HepG2 (cell line): Measurements from ENCODE around the gene NFIC. TPM values are rescaled to one million over a fixed set of nuclear protein-coding genes. Genes with fewer than 3 reads are reported as not detected.
A peak's percentile ranks its signal among the peaks of the same experiment; 100 is the strongest.

ENCODE experiments used
- ASH2L ChIP-seq: fragments of 300-600, 200-600 bp; sonication (generic); IDR thresholded peaks from 2 replicates; pipeline ENCODE4 v1.7.0; 2017; ENCODE audit warnings: low read depth, mild to moderate bottlenecking, moderate library complexity, mixed read lengths, low read length; ENCODE audit not compliant: insufficient read length
- MYC ChIP-seq: sonication (generic); formaldehyde crosslinking; IDR thresholded peaks from 2 replicates; pipeline ENCODE4 v1.9.0; 2021; ENCODE audit warnings: missing genetic modification reagents, borderline replicate concordance
- NCOA5 ChIP-seq: sonication (generic); formaldehyde crosslinking; IDR thresholded peaks from 2 replicates; pipeline ENCODE4 v1.4.0; 2020; ENCODE audit warnings: missing genetic modification reagents
- RNF2 ChIP-seq: fragments of 450-650 bp; conservative IDR thresholded peaks from 2 replicates; pipeline ENCODE4 v1.6.1; 2016; ENCODE audit warnings: low read depth
- SIN3A ChIP-seq: IDR thresholded peaks from 2 replicates; pipeline ENCODE4 v1.6.1; 2011; ENCODE audit warnings: low read depth, mild to moderate bottlenecking, control low read depth, low read length, borderline replicate concordance
- ZBTB10 ChIP-seq: sonication (generic); formaldehyde crosslinking; IDR thresholded peaks from 2 replicates; pipeline ENCODE4 v1.4.0; 2020; ENCODE audit warnings: missing genetic modification reagents, borderline replicate concordance
- ZBTB39 ChIP-seq: sonication (generic); formaldehyde crosslinking; IDR thresholded peaks from 2 replicates; pipeline ENCODE4 v1.5.0; 2020; ENCODE audit warnings: missing genetic modification reagents
- ZBTB7B ChIP-seq: sonication (generic); formaldehyde crosslinking; IDR thresholded peaks from 2 replicates; pipeline ENCODE4 v1.4.0; 2020; ENCODE audit warnings: missing genetic modification reagents
- ZFP36 ChIP-seq: fragments of 150-350 bp; IDR thresholded peaks from 2 replicates; pipeline ENCODE4 v1.6.1; 2018; ENCODE audit warnings: borderline replicate concordance, low read length, low read depth; ENCODE audit not compliant: partially characterized antibody
- ZIK1 ChIP-seq: sonication (generic); formaldehyde crosslinking; IDR thresholded peaks from 2 replicates; pipeline ENCODE4 v1.5.0; 2020; ENCODE audit warnings: mild to moderate bottlenecking, low read depth, missing genetic modification reagents, borderline replicate concordance
- ZNF263 ChIP-seq: sonication (generic); formaldehyde crosslinking; IDR thresholded peaks from 2 replicates; pipeline ENCODE4 v1.4.0; 2020; ENCODE audit warnings: missing genetic modification reagents
- ZNF646 ChIP-seq: sonication (generic); formaldehyde crosslinking; IDR thresholded peaks from 2 replicates; pipeline ENCODE4 v1.9.0; 2021; ENCODE audit warnings: mild to moderate bottlenecking, missing genetic modification reagents
- ZNF672 ChIP-seq: sonication (generic); formaldehyde crosslinking; IDR thresholded peaks from 2 replicates; pipeline ENCODE4 v1.8.1; 2022; ENCODE audit warnings: missing genetic modification reagents
- ZNF766 ChIP-seq: sonication (generic); formaldehyde crosslinking; IDR thresholded peaks from 2 replicates; pipeline ENCODE4 v1.5.0; 2020; ENCODE audit warnings: missing genetic modification reagents, borderline replicate concordance
- polyA plus RNA-seq, 8 experiments: library from polyadenylated mRNA; depleted of rRNA in 3 of 8; stranded (reverse) in 7 of 8; unstranded in 1 of 8; fragments of >200 nt; fragmentation: Illumina TruSeq in 4 of 8; extraction: Trizol in 4 of 8; gene quantifications; 2 replicates each; pipeline versions ENCODE4 v1.2.1 to v1.2.3, GENCODE V29; 2011 to 2016; ENCODE audit warnings: low read depth in 4 of 8, missing spikeins in 1 of 8, mixed read lengths in 1 of 8; ENCODE audit not compliant: insufficient read depth in 1 of 8
- total RNA-seq, 5 experiments: library from RNA; depleted of rRNA; stranded (reverse); fragments of >200 nt; fragmentation: Illumina TruSeq; extraction: Trizol; gene quantifications; 2 replicates each; pipeline ENCODE4 v1.2.3, GENCODE V29; 2016; ENCODE audit warnings: low read depth in 1 of 5

NFIC gene
- total and polyA plus RNA-seq, 2 of the 13 experiments (the other 11 are each of a cell fraction or from before 2014, with no cell fraction given): 1.3 to 2.5 TPM

GRCh38 chr19:3359015-3359918 lies 7.1 kb upstream of the NFIC start (continued):
- 0 out of 2 replicates have a peak, but pooled peaks have one; percentile 20 for TF ChIP-seq ZBTB7B (CRISPR knock-in tag)
- 0 out of 2 replicates have a peak, but pooled peaks have one; percentile 51 for TF ChIP-seq RNF2
- TF ChIP-seq ASH2L: peak; percentile 62
- 0 out of 2 replicates have a peak, but pooled peaks have one; percentile 46 for TF ChIP-seq MYC (CRISPR knock-in tag)
- TF ChIP-seq SIN3A: peak; percentile 29; the same call in 1 of the 2 replicates
- peak; percentile 50; the same call in 1 of the 2 replicates for TF ChIP-seq ZIK1
- no peak for TF ChIP-seq ZNF766 (CRISPR knock-in tag)
- no peak for TF ChIP-seq ZBTB39 (CRISPR knock-in tag)
- TF ChIP-seq ZBTB10 (CRISPR knock-in tag): peak; percentile 39; the same call in 1 of the 2 replicates
- TF ChIP-seq ZNF646 (CRISPR knock-in tag): 0 out of 2 replicates have a peak, but pooled peaks have one; percentile 27
- no peak for TF ChIP-seq NCOA5 (CRISPR knock-in tag)
- TF ChIP-seq ZNF672 (CRISPR knock-in tag): no peak
- TF ChIP-seq ZFP36: no peak
- TF ChIP-seq ZNF263: peak; percentile 47; the same call in 1 of the 2 replicates
